Activated naive CD8-positive, alpha-beta T cell (primary cell): ENCODE results near the gene RAPGEF4.

Experiments
- H3K27ac Mint-ChIP-seq: one replicate; pipeline ENCODE4 v1.8.0; 2021; ENCODE audit warnings: mixed read lengths
- H3K27me3 Mint-ChIP-seq: one replicate; pipeline ENCODE4 v1.8.0; 2021; ENCODE audit warnings: mixed read lengths
- H3K36me3 Mint-ChIP-seq: one replicate; pipeline ENCODE4 v1.8.0; 2021; ENCODE audit warnings: mixed read lengths
- H3K4me1 Mint-ChIP-seq: one replicate; pipeline ENCODE4 v1.8.0; 2021; ENCODE audit warnings: low read depth, mixed read lengths
- H3K4me3 Mint-ChIP-seq: one replicate; pipeline ENCODE4 v1.8.0; 2021; ENCODE audit warnings: mild to moderate bottlenecking, mixed read lengths
- H3K9me3 Mint-ChIP-seq: one replicate; pipeline ENCODE4 v1.8.0; 2021; ENCODE audit warnings: low read depth, mixed read lengths

RAPGEF4 gene

DNA sequence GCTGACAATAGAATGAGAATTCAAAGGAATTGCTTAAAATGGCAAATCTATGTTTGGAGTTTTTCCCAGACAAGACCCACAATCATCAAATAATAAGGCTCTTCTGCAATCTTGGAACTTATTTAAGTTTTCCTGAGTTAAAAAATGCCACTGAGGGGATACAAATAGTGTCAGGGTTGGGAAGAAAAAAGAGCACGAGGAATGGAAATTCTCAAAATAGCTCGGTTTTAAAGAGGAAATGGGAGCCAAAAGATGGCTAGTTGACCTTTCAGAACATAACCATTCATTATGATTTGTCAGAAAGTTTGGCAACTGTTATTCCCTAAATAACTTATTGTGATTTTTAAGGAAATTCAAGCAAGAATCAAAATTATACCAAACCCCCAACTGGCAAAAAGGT, 127.7 kb downstream of the RAPGEF4 start:
- peaks cover 17% of the 10 kb centered on the region for H3K27me3 Mint-ChIP-seq

DNA sequence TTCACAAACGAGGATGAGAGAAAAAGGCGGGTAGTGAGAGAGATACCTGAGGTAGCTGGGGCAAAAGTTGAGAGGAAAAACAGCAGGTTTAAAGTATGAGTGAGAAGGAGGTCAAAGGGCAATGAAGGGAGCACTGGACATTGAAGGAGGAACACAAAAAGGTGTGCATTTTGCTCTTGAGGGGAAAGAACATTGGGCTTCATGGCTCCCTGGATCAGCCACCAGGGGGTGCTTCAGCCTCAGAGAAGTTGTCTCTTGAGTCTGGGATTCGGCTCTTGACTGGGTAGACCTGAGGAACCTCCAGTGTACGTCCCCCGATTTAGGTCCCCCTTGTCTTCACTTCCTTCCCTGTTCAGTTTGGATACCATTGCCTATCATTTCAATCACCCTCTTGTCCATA, 128.5 kb downstream of the RAPGEF4 start:
- H3K9me3 Mint-ChIP-seq, result no peaks in the 10 kb centered on the region
- H3K36me3 Mint-ChIP-seq, result no peaks in the 10 kb centered on the region
- H3K27ac Mint-ChIP-seq, result no peak overlapping the region
- no peaks in the 10 kb centered on the region for H3K4me1 Mint-ChIP-seq
- H3K27me3 Mint-ChIP-seq, result peaks cover 17% of the 10 kb centered on the region
- H3K4me3 Mint-ChIP-seq, result no peak overlapping the region

More for the DNA sequence above, 127.7 kb downstream of the RAPGEF4 start:
- Mint-ChIP-seq H3K9me3 (no peaks in the 10 kb centered on the region), H3K4me1 (no peaks in the 10 kb centered on the region), H3K27ac (no peak overlapping the region), H3K36me3 (no peaks in the 10 kb centered on the region), H3K4me3 (no peak overlapping the region)

DNA sequence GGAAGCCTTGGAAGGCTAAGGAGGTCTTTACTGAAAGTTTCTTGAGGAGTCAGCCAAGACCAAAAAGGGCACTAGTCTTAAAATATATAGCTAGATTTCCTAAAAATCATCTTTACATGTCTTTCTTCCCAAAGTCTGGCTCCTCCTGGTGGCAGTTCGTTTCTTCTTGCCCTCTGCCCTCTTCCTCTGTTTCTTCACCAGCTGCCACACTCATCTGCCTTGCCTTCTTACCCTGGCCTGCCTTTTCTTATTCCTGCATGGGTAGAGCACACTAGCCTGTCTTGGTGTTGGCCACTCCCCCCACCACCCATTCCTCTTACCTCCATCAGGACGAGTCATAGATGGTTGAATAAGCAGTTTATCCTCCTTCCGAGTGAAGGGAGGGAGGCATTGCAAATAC, 129.8 kb downstream of the RAPGEF4 start:
- Mint-ChIP-seq H3K36me3 (no peaks in the 10 kb centered on the region), H3K27me3 (peaks cover 14% of the 10 kb centered on the region), H3K4me1 (no peaks in the 10 kb centered on the region), H3K9me3 (no peaks in the 10 kb centered on the region), H3K27ac (no peak overlapping the region), H3K4me3 (no peak overlapping the region)

DNA sequence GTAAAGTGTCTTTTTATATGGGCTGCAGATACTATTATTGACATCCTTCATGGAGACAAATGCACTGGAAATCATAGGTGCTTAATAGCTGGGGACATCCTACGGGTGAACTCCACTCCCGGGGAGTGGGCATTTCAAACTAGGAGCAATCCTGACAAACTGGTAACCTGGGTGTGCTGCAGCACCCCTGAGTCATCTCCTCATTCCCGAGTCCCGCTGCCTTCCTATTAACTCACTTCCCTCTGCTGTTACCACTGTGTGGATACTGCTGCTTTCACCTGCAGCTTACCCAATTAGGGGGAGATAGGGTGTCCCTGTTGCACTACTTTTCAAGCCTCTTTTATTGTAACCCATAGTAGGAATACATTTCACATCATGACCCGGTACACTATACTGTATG, 134.2 kb downstream of the RAPGEF4 start:
- Mint-ChIP-seq H3K27me3 (peaks cover 2% of the 10 kb centered on the region), H3K27ac (no peak overlapping the region), H3K9me3 (no peaks in the 10 kb centered on the region)

DNA sequence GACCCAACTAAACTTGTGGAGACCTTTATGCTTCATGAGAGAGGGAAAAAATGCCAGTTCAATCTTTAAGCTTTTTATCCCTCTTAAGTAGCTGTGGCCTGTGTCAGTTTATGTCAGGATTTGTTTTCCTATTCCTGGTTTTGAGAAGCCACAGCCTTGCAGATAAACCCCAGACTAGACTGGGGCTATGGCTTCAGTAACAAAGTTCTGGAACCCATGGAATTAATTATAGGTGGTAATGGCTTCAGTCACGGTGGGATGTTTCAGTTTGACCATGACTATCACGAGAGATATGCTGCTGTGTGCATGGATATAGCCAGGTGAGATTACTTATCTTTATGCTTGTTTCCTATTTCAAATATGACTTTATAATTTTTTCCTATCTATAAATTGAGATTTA, 134.8 kb downstream of the RAPGEF4 start:
- no peak overlapping the region for H3K4me3 Mint-ChIP-seq
- peaks cover 2% of the 10 kb centered on the region for H3K27me3 Mint-ChIP-seq
- H3K9me3 Mint-ChIP-seq, result no peaks in the 10 kb centered on the region
- no peak overlapping the region for H3K27ac Mint-ChIP-seq
- no peaks in the 10 kb centered on the region for H3K4me1 Mint-ChIP-seq
- H3K36me3 Mint-ChIP-seq, result no peaks in the 10 kb centered on the region

More for the DNA sequence above, 134.2 kb downstream of the RAPGEF4 start:
- no peak overlapping the region for H3K4me3 Mint-ChIP-seq
- H3K36me3 Mint-ChIP-seq, result no peaks in the 10 kb centered on the region
- H3K4me1 Mint-ChIP-seq, result no peaks in the 10 kb centered on the region

DNA sequence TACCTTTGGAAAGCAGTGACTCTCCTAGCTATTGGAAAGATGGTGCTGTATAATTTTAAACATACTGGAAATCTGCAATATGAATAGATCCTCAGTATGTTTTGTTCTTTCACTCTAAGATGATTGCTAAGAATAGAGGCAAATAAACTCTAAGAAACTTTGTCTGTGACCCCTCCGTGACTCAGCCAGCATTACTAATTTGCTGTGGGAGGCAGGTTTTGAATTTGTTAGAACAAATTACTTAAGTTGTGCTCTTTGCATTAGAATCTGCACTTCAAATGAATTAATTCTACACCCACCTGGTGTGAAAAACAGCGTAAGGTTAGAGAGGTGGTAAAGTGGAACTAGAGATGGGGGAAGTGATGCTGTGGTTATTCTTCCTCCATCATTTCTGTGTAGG, 142.2 kb downstream of the RAPGEF4 start:
- no peak overlapping the region for H3K27ac Mint-ChIP-seq
- H3K4me1 Mint-ChIP-seq, result no peaks in the 10 kb centered on the region
- H3K9me3 Mint-ChIP-seq, result no peaks in the 10 kb centered on the region
- no peak overlapping the region for H3K4me3 Mint-ChIP-seq
- H3K36me3 Mint-ChIP-seq, result peaks cover 7% of the 10 kb centered on the region
- peaks cover 6% of the 10 kb centered on the region for H3K27me3 Mint-ChIP-seq

DNA sequence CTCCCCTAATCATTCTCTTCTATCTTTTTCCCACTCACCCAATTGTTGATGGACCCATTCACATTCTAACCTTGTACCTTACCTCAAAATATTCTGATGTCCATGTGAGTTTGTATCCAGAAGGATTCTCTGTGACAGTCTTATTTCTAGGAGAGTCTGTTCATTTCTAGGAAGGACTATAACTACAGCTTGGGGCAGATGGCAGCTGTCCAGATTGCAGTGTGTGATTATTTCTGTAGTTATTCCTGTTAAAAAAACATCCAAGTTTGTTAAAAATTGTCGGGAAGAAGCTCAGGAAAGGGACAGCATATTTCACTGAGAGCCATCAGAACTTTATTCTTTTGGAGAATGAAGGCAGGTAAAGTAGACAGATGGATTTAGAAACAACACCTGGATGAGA, 142.6 kb downstream of the RAPGEF4 start:
- H3K27me3 Mint-ChIP-seq, result peaks cover 6% of the 10 kb centered on the region
- peaks cover 7% of the 10 kb centered on the region for H3K36me3 Mint-ChIP-seq
- H3K9me3 Mint-ChIP-seq, result no peaks in the 10 kb centered on the region
- no peaks in the 10 kb centered on the region for H3K4me1 Mint-ChIP-seq
- H3K27ac Mint-ChIP-seq, result no peak overlapping the region
- H3K4me3 Mint-ChIP-seq, result no peak overlapping the region

DNA sequence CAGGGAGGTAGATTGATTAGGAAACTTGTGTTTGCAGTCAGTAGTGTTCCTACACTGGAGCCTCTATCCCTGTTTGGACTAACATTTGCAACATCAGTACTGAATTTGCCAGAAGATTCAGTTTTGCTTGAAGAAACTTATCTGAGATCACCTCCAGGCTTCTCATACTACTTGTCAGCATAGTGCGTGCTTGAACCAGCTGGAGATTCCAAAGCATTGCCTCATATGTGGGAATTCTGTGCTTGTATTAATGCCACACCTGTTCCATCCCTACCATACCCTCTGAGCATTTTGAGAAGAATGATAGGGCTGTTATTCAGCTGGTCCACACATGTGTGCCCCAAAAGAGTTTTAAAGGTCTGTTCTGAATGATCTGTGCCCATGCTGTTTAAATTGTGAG, 148.7 kb downstream of the RAPGEF4 start:
- H3K9me3 Mint-ChIP-seq, result no peaks in the 10 kb centered on the region
- peaks cover 2% of the 10 kb centered on the region for H3K36me3 Mint-ChIP-seq
- H3K4me1 Mint-ChIP-seq, result no peaks in the 10 kb centered on the region
- no peak overlapping the region for H3K4me3 Mint-ChIP-seq
- H3K27ac Mint-ChIP-seq, result no peak overlapping the region
- H3K27me3 Mint-ChIP-seq, result peaks cover 3% of the 10 kb centered on the region

DNA sequence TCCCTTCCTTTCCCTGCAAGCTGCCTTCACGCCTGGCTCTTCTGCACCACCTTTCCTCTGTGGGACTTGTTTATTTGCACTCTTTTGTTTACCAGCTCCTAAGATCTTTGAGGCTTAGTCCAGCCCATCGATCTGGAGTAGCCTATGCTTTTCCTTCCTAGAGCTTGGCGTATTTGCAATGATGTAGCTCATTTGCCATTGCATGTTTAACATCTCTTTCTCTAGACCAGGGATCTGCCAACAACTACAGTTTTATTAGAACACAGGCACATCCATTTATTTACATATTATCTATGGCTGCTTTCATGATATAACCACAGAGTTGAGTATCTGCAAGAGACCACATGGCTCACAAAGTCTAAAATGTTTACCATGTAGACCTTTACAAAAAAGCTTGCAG, 150.4 kb downstream of the RAPGEF4 start:
- no peaks in the 10 kb centered on the region for H3K9me3 Mint-ChIP-seq
- H3K27me3 Mint-ChIP-seq, result peaks cover 3% of the 10 kb centered on the region
- no peaks in the 10 kb centered on the region for H3K4me1 Mint-ChIP-seq
- H3K27ac Mint-ChIP-seq, result no peak overlapping the region
- H3K4me3 Mint-ChIP-seq, result no peak overlapping the region
- peaks cover 2% of the 10 kb centered on the region for H3K36me3 Mint-ChIP-seq

DNA sequence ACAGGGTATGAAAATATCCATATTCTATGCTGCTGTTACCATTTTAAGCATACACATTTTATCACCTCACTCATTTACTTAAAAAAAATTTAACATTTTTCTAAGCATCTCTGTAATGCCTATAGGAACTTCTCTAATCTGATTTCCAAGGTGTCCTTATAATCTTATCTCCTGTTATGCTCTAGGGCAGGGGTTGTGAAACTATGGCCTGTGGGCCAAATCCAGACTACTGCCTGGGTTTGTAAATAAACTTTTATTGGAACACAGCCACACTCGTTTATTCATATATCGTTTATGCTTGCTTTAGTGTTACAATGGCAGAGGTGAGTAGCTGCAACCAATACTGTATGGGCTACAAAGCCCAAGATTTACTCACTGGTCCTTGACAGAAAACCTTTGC, 151.6 kb downstream of the RAPGEF4 start:
- Mint-ChIP-seq H3K36me3 (peaks cover 2% of the 10 kb centered on the region), H3K4me3 (no peak overlapping the region), H3K27me3 (peaks cover 9% of the 10 kb centered on the region), H3K9me3 (no peaks in the 10 kb centered on the region), H3K27ac (no peak overlapping the region), H3K4me1 (no peaks in the 10 kb centered on the region)

DNA sequence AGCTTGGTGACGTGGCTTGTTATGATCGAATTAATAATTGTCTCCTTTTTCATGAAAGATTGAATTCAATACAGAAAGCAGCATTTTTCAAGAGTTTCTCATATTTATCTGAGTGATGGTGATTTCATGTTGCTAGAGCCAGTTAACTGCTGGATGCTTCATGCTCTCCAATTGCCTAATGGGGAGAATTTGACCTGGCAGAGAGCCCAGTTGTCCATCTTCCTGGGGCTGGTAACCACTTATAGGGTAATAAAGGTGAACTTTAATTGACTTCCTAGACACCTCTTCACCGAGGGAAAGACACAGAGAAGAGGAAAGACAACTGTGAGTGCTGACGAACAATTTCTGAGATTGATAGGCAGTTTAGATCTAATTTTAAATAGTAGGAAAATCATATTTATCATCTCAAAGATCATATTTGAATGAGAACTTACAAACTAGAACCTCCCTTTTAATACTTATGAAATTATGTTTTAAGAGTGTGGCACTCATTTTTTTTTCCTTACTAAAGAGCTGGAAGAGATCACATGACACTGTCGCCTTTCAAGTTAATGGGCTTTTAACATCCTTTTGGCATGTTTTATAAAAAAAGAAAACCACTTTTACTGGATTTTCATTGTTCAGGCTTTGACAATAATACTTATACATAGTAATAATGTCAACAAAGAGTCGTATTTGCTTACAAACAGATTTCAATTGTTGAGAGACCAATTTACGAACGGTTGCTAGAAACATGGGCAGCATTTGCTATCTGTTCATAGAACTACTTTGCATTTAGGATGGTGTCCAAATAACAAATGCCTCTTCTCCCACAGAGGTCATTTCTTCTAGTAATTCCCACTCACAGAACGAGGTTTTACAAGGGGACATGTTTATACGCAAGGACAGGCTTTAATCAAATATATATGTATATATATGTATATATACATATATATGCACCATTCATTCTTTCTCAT, 153.3 kb downstream of the RAPGEF4 start:
- H3K4me3 Mint-ChIP-seq, result no peak overlapping the region
- H3K36me3 Mint-ChIP-seq, result peaks cover 2% of the 10 kb centered on the region
- H3K27ac Mint-ChIP-seq, result no peak overlapping the region
- no peaks in the 10 kb centered on the region for H3K9me3 Mint-ChIP-seq
- peaks cover 12% of the 10 kb centered on the region for H3K27me3 Mint-ChIP-seq
- no peaks in the 10 kb centered on the region for H3K4me1 Mint-ChIP-seq

DNA sequence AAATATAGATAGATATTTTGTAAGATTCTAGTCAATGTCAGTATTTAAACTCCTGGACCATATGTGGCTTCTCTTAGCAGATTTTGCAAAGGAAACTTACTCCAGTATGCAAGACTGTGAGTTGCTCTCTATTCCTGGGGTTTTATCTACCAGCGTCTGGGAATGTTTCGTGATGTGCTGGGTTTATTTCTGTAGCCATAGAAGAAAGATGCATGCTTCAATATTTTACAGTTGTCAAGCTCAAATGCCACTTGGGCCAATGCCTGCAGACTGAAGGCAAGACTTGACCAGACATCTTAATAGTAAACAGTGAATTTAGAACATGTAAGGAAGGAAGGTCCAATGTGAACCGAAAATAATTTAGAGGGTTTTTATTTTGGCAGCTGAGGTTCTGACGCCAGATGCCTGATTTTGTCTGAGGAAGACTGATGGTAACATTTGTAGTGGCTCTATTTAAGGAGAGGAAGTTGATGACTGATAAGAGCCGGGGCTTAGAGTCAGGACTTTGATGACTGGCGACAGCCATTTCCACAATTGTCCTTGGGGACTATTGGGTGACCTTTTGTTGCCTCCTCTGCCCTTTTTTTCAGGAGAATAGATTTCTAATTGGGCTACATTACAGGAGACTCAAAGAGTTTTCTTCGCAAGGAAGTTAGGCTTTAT, 154.3 kb downstream of the RAPGEF4 start:
- H3K4me3 Mint-ChIP-seq, result no peak overlapping the region
- no peaks in the 10 kb centered on the region for H3K4me1 Mint-ChIP-seq
- H3K9me3 Mint-ChIP-seq, result no peaks in the 10 kb centered on the region
- peaks cover 12% of the 10 kb centered on the region for H3K27me3 Mint-ChIP-seq
- no peaks in the 10 kb centered on the region for H3K36me3 Mint-ChIP-seq
- H3K27ac Mint-ChIP-seq, result no peak overlapping the region

DNA sequence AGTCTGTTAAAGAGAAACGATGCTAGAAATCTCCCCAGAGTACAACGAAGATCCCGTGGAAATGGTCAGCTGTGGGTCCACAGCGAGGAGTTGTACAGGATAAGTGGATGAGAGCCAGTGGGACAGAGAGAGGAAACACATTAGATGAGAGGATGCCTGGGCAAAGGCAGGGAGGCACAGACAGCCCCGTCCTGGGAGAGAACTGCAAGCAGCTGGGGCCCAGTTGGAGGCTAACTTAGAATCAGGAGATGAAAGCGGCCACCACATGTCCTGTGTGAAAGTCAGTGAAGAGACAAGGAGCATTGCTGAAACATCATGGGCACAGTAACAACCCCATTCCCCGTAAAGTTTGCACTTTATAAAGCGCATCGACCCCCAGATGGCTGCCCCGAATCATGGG, 157.5 kb downstream of the RAPGEF4 start:
- Mint-ChIP-seq H3K4me3 (no peak overlapping the region), H3K27me3 (peaks cover 14% of the 10 kb centered on the region), H3K27ac (no peak overlapping the region), H3K9me3 (no peaks in the 10 kb centered on the region), H3K4me1 (no peaks in the 10 kb centered on the region), H3K36me3 (no peaks in the 10 kb centered on the region)

DNA sequence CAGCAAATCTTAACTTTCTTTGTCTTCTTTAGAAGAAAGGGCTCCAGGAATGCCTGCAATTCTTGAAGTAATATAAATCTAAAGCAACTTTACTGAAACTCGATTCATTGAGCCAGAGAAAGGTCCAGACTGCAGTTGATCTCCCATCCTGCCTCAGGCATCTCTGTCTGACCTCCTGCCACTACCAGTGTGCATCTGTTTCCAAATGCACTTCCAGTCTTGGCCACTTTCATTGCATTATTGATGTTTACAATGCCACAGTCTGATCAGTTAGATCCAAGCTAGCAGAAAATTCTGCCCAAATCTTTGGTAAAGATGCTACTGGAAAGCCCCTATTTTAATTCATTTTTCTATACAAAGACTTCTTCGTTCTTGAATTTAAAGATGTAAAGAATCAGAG, 158.0 kb downstream of the RAPGEF4 start:
- no peak overlapping the region for H3K4me3 Mint-ChIP-seq
- no peaks in the 10 kb centered on the region for H3K36me3 Mint-ChIP-seq
- H3K27ac Mint-ChIP-seq, result no peak overlapping the region
- no peaks in the 10 kb centered on the region for H3K9me3 Mint-ChIP-seq
- H3K4me1 Mint-ChIP-seq, result no peaks in the 10 kb centered on the region
- H3K27me3 Mint-ChIP-seq, result peaks cover 14% of the 10 kb centered on the region

DNA sequence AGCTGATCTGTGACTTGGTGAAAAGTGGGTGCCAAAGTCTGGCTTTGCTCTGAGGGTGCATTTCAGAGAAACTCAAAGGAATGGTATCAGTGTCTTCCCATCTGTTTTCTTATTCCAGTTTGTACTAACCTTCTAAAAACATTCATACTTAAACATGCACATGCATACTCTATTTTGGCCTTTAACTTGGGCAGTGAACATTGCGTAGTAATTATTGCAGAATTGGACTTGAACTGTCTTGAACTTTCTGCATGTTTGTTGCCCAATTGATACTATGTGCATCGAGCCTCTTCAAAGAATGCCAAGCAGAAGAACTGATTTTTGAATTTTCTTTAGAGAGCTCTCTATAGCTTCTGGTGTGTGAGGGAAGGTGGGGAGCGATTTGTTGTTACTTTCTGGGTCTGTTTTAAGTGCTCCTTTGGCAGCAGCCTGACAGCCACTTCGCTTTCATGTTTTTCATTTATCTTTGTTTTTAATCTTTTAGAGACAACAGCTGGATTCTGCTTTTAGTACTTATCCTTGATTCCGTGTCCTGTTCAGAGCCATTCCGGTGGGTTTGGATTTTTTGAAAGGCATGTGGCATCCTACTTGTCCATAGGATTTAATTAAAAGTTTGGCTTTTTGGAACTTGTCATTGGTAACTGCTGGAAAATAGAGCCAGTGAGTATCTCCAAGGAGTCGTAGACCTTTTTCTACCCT, 159.2 kb downstream of the RAPGEF4 start:
- no peaks in the 10 kb centered on the region for H3K9me3 Mint-ChIP-seq
- H3K4me3 Mint-ChIP-seq, result no peak overlapping the region
- H3K27ac Mint-ChIP-seq, result no peak overlapping the region
- no peaks in the 10 kb centered on the region for H3K4me1 Mint-ChIP-seq
- H3K27me3 Mint-ChIP-seq, result peaks cover 14% of the 10 kb centered on the region
- H3K36me3 Mint-ChIP-seq, result no peaks in the 10 kb centered on the region
